ENCODE measurements around the gene NTRK2.

DNA sequence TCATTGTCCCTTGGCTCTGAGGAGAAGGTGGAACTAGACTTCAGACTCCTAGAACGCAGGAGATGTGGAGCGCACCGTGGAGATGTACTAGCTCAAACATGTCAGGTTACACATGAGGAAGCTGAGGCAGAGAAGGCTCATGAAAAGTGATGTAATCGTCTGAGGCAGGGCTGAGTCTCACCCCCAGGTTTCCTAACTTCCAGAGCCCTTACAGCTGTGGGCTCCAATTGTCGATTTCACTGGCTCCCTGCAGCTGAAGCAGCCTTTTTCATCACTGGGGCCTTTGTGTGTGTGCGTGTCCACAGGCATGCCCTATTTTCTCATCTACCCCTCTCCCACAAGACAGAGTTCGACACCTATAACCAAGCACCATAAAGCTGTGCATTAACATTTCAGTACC is 370.6 kb downstream of the NTRK2 start:
- TF ChIP-seq, protein P1, sequence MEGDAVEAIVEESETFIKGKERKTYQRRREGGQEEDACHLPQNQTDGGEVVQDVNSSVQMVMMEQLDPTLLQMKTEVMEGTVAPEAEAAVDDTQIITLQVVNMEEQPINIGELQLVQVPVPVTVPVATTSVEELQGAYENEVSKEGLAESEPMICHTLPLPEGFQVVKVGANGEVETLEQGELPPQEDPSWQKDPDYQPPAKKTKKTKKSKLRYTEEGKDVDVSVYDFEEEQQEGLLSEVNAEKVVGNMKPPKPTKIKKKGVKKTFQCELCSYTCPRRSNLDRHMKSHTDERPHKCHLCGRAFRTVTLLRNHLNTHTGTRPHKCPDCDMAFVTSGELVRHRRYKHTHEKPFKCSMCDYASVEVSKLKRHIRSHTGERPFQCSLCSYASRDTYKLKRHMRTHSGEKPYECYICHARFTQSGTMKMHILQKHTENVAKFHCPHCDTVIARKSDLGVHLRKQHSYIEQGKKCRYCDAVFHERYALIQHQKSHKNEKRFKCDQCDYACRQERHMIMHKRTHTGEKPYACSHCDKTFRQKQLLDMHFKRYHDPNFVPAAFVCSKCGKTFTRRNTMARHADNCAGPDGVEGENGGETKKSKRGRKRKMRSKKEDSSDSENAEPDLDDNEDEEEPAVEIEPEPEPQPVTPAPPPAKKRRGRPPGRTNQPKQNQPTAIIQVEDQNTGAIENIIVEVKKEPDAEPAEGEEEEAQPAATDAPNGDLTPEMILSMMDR (conservative IDR thresholded peaks at IDR 0.05 in 1 of 2, IDR thresholded peaks at IDR 0.05 in 1 of 2; ENCODE audit: extremely low read depth in 1 of 2, insufficient read depth in 1 of 2, low read depth in 1 of 2, low read length in 2 of 2): no peak
- TF ChIP-seq EZH2 (IDR thresholded peaks at IDR 0.05; ENCODE audit: borderline replicate concordance, low read length): no peak

All from mammary epithelial cell (primary cell).